ENCODE measurements around the gene CNTNAP2.

CNTNAP2 gene

GRCh38 chr7:147276106-147276505, 1159.5 kb downstream of the CNTNAP2 start:
- H3K14ac ChIP-seq (ENCODE audit: low read length): no peak overlapping the region
- H2BK12ac ChIP-seq (ENCODE audit: low read length): no peak overlapping the region
- H3K4me2 ChIP-seq (ENCODE audit: low read length): no peak overlapping the region
- no peak overlapping the region for H2BK5ac ChIP-seq (ENCODE audit: low read depth, low read length, poor library complexity)
- H4K8ac ChIP-seq (ENCODE audit: low read depth, low read length): no peak overlapping the region
- H3K27ac ChIP-seq (ENCODE audit: low read depth, low read length): no peak overlapping the region
- no CpG with 5 or more reads among the region's 1 CpG for WGBS (ENCODE audit: extremely low coverage, insufficient coverage, insufficient read length)
- H3K18ac ChIP-seq (ENCODE audit: low read length): no peak overlapping the region
- H3K79me1 ChIP-seq (ENCODE audit: low read length): no peaks in the 10 kb centered on the region
- no peaks in the 10 kb centered on the region for H3K9me3 ChIP-seq (ENCODE audit: insufficient read depth, low read depth, low read length)
- H4K91ac ChIP-seq (ENCODE audit: low read depth, low read length): no peak overlapping the region
- H2BK120ac ChIP-seq (ENCODE audit: insufficient read depth, low read length, poor library complexity): no peak overlapping the region
- no peaks in the 10 kb centered on the region for H3K36me3 ChIP-seq (ENCODE audit: control insufficient read depth in 1 of 2, insufficient read depth in 2 of 2, low read length in 2 of 2)
- H3K79me2 ChIP-seq (ENCODE audit: control insufficient read depth, insufficient read depth, low read length, poor library complexity): no peaks in the 10 kb centered on the region
- H3K4ac ChIP-seq (ENCODE audit: low read depth, low read length): no peak overlapping the region
- no peak for DNase-seq
- no peak overlapping the region for H2AFZ ChIP-seq (ENCODE audit: insufficient read depth, low read length, poor library complexity)
- H3K4me3 ChIP-seq (ENCODE audit: low read depth, low read length): no peak overlapping the region
- no peak overlapping the region for H2AK5ac ChIP-seq (ENCODE audit: low read length)
- H3K27me3 ChIP-seq (ENCODE audit: insufficient read depth, low read length): no peaks in the 10 kb centered on the region
- no peak overlapping the region for H3K9ac ChIP-seq (ENCODE audit: low read length)
- H4K12ac ChIP-seq (ENCODE audit: low read depth, low read length): no peak overlapping the region
- no peak overlapping the region for H3K23ac ChIP-seq (ENCODE audit: low read length)
- no peaks in the 10 kb centered on the region for H3K4me1 ChIP-seq (ENCODE audit: control insufficient read depth in 1 of 2, insufficient read depth in 2 of 2, low read length in 2 of 2)

GRCh38 chr7:147276783-147277370, 1160.3 kb downstream of the CNTNAP2 start:
- Histone ChIP-seq H4K8ac (ENCODE audit: low read depth, low read length) (no peak overlapping the region), H3K27ac (ENCODE audit: low read depth, low read length) (no peak overlapping the region), H3K4me1 (ENCODE audit: control insufficient read depth in 1 of 2, insufficient read depth in 2 of 2, low read length in 2 of 2) (no peaks in the 10 kb centered on the region), H3K23ac (ENCODE audit: low read length) (no peak overlapping the region), H3K9me3 (ENCODE audit: insufficient read depth, low read depth, low read length) (no peaks in the 10 kb centered on the region), H2BK120ac (ENCODE audit: insufficient read depth, low read length, poor library complexity) (no peak overlapping the region), H4K12ac (ENCODE audit: low read depth, low read length) (no peak overlapping the region), H4K91ac (ENCODE audit: low read depth, low read length) (no peak overlapping the region), H3K4me2 (ENCODE audit: low read length) (no peak overlapping the region), H3K79me2 (ENCODE audit: control insufficient read depth, insufficient read depth, low read length, poor library complexity) (no peaks in the 10 kb centered on the region), H2AFZ (ENCODE audit: insufficient read depth, low read length, poor library complexity) (no peak overlapping the region), H3K14ac (ENCODE audit: low read length) (no peak overlapping the region), H2AK5ac (ENCODE audit: low read length) (no peak overlapping the region), H3K4ac (ENCODE audit: low read depth, low read length) (no peak overlapping the region), H3K4me3 (ENCODE audit: low read depth, low read length) (no peak overlapping the region), H3K9ac (ENCODE audit: low read length) (no peak overlapping the region), H2BK5ac (ENCODE audit: low read depth, low read length, poor library complexity) (no peak overlapping the region), H3K27me3 (ENCODE audit: insufficient read depth, low read length) (no peaks in the 10 kb centered on the region), H3K79me1 (ENCODE audit: low read length) (no peaks in the 10 kb centered on the region), H2BK12ac (ENCODE audit: low read length) (no peak overlapping the region), H3K36me3 (ENCODE audit: control insufficient read depth in 1 of 2, insufficient read depth in 2 of 2, low read length in 2 of 2) (no peaks in the 10 kb centered on the region), H3K18ac (ENCODE audit: low read length) (no peak overlapping the region)
- no CpG with 5 or more reads among the region's 6 CpGs for WGBS (ENCODE audit: extremely low coverage, insufficient coverage, insufficient read length)
- no peak for DNase-seq

DNA sequence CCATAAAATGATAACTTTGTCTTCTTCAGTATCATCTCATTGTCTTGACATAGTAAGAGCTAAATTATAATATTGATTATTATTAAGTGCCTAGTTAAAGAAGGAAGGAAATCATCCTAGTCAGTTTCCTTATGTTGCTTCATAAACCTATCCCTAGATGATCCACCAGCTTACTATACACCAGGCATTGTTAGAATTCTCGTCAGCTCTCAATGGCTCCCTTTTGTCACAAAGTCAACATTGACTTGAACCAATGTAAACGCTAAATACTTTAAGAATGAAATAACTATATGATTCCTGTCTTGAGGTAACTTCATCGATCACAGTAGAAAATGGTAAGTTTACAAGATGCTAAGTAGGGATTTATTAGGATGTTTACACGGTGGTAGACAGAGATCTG, 1162.9 kb downstream of the CNTNAP2 start:
- WGBS (ENCODE audit: extremely low coverage, insufficient coverage, insufficient read length): no CpG with 5 or more reads among the region's 4 CpGs
- H3K4ac ChIP-seq (ENCODE audit: low read depth, low read length): no peak overlapping the region
- no peak overlapping the region for H3K23ac ChIP-seq (ENCODE audit: low read length)

GRCh38 chr7:147279964-147280374, 1163.4 kb downstream of the CNTNAP2 start:
- no CpG with 5 or more reads among the region's 2 CpGs for WGBS (ENCODE audit: extremely low coverage, insufficient coverage, insufficient read length)
- Histone ChIP-seq H2AFZ (ENCODE audit: insufficient read depth, low read length, poor library complexity) (no peak overlapping the region), H4K91ac (ENCODE audit: low read depth, low read length) (no peak overlapping the region), H3K36me3 (ENCODE audit: control insufficient read depth in 1 of 2, insufficient read depth in 2 of 2, low read length in 2 of 2) (no peaks in the 10 kb centered on the region), H4K12ac (ENCODE audit: low read depth, low read length) (no peak overlapping the region), H2AK5ac (ENCODE audit: low read length) (no peak overlapping the region), H3K79me1 (ENCODE audit: low read length) (no peaks in the 10 kb centered on the region), H4K8ac (ENCODE audit: low read depth, low read length) (no peak overlapping the region), H3K4me1 (ENCODE audit: control insufficient read depth in 1 of 2, insufficient read depth in 2 of 2, low read length in 2 of 2) (no peaks in the 10 kb centered on the region), H3K9me3 (ENCODE audit: insufficient read depth, low read depth, low read length) (no peaks in the 10 kb centered on the region), H2BK12ac (ENCODE audit: low read length) (no peak overlapping the region), H3K79me2 (ENCODE audit: control insufficient read depth, insufficient read depth, low read length, poor library complexity) (no peaks in the 10 kb centered on the region), H3K9ac (ENCODE audit: low read length) (no peak overlapping the region), H3K23ac (ENCODE audit: low read length) (no peak overlapping the region), H2BK120ac (ENCODE audit: insufficient read depth, low read length, poor library complexity) (no peak overlapping the region), H3K18ac (ENCODE audit: low read length) (no peak overlapping the region), H3K4ac (ENCODE audit: low read depth, low read length) (no peak overlapping the region), H3K4me2 (ENCODE audit: low read length) (no peak overlapping the region), H2BK5ac (ENCODE audit: low read depth, low read length, poor library complexity) (no peak overlapping the region), H3K4me3 (ENCODE audit: low read depth, low read length) (no peak overlapping the region), H3K14ac (ENCODE audit: low read length) (no peak overlapping the region), H3K27ac (ENCODE audit: low read depth, low read length) (no peak overlapping the region), H3K27me3 (ENCODE audit: insufficient read depth, low read length) (no peaks in the 10 kb centered on the region)
- DNase-seq: no peak

More for the DNA sequence above, 1162.9 kb downstream of the CNTNAP2 start:
- no peaks in the 10 kb centered on the region for H3K9me3 ChIP-seq (ENCODE audit: insufficient read depth, low read depth, low read length)
- H2AFZ ChIP-seq (ENCODE audit: insufficient read depth, low read length, poor library complexity): no peak overlapping the region
- H3K14ac ChIP-seq (ENCODE audit: low read length): no peak overlapping the region
- H3K36me3 ChIP-seq (ENCODE audit: control insufficient read depth in 1 of 2, insufficient read depth in 2 of 2, low read length in 2 of 2): no peaks in the 10 kb centered on the region
- H3K79me1 ChIP-seq (ENCODE audit: low read length): no peaks in the 10 kb centered on the region
- no peak overlapping the region for H3K9ac ChIP-seq (ENCODE audit: low read length)
- H2BK120ac ChIP-seq (ENCODE audit: insufficient read depth, low read length, poor library complexity): no peak overlapping the region
- H2AK5ac ChIP-seq (ENCODE audit: low read length): no peak overlapping the region
- H3K27ac ChIP-seq (ENCODE audit: low read depth, low read length): no peak overlapping the region
- no peak overlapping the region for H4K8ac ChIP-seq (ENCODE audit: low read depth, low read length)
- H2BK12ac ChIP-seq (ENCODE audit: low read length): no peak overlapping the region
- no peaks in the 10 kb centered on the region for H3K79me2 ChIP-seq (ENCODE audit: control insufficient read depth, insufficient read depth, low read length, poor library complexity)
- no peaks in the 10 kb centered on the region for H3K27me3 ChIP-seq (ENCODE audit: insufficient read depth, low read length)
- no peak for DNase-seq
- H3K18ac ChIP-seq (ENCODE audit: low read length): no peak overlapping the region
- H3K4me1 ChIP-seq (ENCODE audit: control insufficient read depth in 1 of 2, insufficient read depth in 2 of 2, low read length in 2 of 2): no peaks in the 10 kb centered on the region
- H3K4me3 ChIP-seq (ENCODE audit: low read depth, low read length): no peak overlapping the region
- no peak overlapping the region for H4K12ac ChIP-seq (ENCODE audit: low read depth, low read length)
- no peak overlapping the region for H2BK5ac ChIP-seq (ENCODE audit: low read depth, low read length, poor library complexity)
- no peak overlapping the region for H4K91ac ChIP-seq (ENCODE audit: low read depth, low read length)
- no peak overlapping the region for H3K4me2 ChIP-seq (ENCODE audit: low read length)
